Muscle of leg (tissue), 11 donors: ENCODE results near the gene IFNAR1. TPM values are rescaled to one million over a fixed set of nuclear protein-coding genes. Genes with fewer than 3 reads are reported as not detected.
A peak's percentile ranks its signal among the peaks of the same experiment; 100 is the strongest.

Experiments
- DNase-seq: peaks from one replicate; pipeline ENCODE4 v3.0.0; 2013
- H3K27ac ChIP-seq: one replicate; pipeline ENCODE4 v1.5.1; 2013; ENCODE audit warnings: mild to moderate bottlenecking, low read length, control low read depth
- H3K27me3 ChIP-seq: one replicate; pipeline ENCODE4 v1.6.1; 2013; ENCODE audit warnings: low read length; ENCODE audit not compliant: control insufficient read depth, insufficient read depth
- H3K36me3 ChIP-seq: one replicate; pipeline ENCODE4 v1.6.1; 2013; ENCODE audit warnings: low read length; ENCODE audit not compliant: control insufficient read depth, insufficient read depth
- H3K4me1 ChIP-seq: one replicate; pipeline ENCODE4 v1.6.1; 2013; ENCODE audit warnings: low read length; ENCODE audit not compliant: control insufficient read depth, insufficient read depth
- H3K4me3 ChIP-seq: one replicate; pipeline ENCODE4 v1.5.1; 2013; ENCODE audit warnings: low read length, control low read depth
- H3K9me3 ChIP-seq: replicated peaks from 2 replicates; pipeline ENCODE4 v1.6.1; 2013; ENCODE audit warnings: low read depth, low read length; ENCODE audit not compliant: control insufficient read depth
- WGBS: methylation state at CpG from one replicate; pipeline ENCODE4 v1.1.5; 2013; ENCODE audit warnings: missing lambda C conversion rate; ENCODE audit not compliant: insufficient coverage; 5-methylcytosine and 5-hydroxymethylcytosine counted together
- polyA plus RNA-seq, 8 donors: library from polyadenylated mRNA; unstranded; fragments of 120-200 nt; gene quantifications; one replicate each; pipeline versions ENCODE4 v1.2.1 to v1.2.3, GENCODE V29; 2013; ENCODE audit warnings: inconsistent platforms in 1 of 8, low replicate concordance in 1 of 8; ENCODE audit not compliant: insufficient read length in 8 of 8, insufficient read depth in 1 of 8
- total RNA-seq: library from RNA; stranded (reverse); fragments of 120-200 nt; gene quantifications from one replicate; pipeline ENCODE4 v1.2.4, GENCODE V29; 2013

Gene IFNAR1
- total and polyA plus RNA-seq, 9 donors, result 13.5 to 26.8 (median 20.1) TPM

- Histone ChIP-seq H3K4me3 (no peak overlapping the region), H3K27me3 (no peaks in the 10 kb centered on the region), H3K9me3 (no peaks in the 10 kb centered on the region), H3K27ac (no peak overlapping the region), H3K36me3 (no peaks in the 10 kb centered on the region), H3K4me1 (peaks cover 16% of the 10 kb centered on the region)
- 63% methylated on average over 2 of the region's 6 CpGs for WGBS
- no peak for DNase-seq
These were observed 71.1 kb downstream of the IFNAR1 start for GRCh38 chr21:33395891-33396331.

- peaks cover 16% of the 10 kb centered on the region for H3K4me1 ChIP-seq
- H3K27ac ChIP-seq, result no peak overlapping the region
- H3K36me3 ChIP-seq, result no peaks in the 10 kb centered on the region
- DNase-seq, result no peak
- no peaks in the 10 kb centered on the region for H3K9me3 ChIP-seq
- no peak overlapping the region for H3K4me3 ChIP-seq
- WGBS, result no CpG with 5 or more reads among the region's 6 CpGs
- H3K27me3 ChIP-seq, result no peaks in the 10 kb centered on the region
These were observed 71.7 kb downstream of the IFNAR1 start for GRCh38 chr21:33396436-33396835.

- Histone ChIP-seq H3K36me3 (no peaks in the 10 kb centered on the region), H3K27ac (peak overlapping the region; percentile 20), H3K27me3 (no peaks in the 10 kb centered on the region), H3K4me3 (no peak overlapping the region), H3K9me3 (no peaks in the 10 kb centered on the region), H3K4me1 (peaks cover 16% of the 10 kb centered on the region)
- WGBS, result no CpG with 5 or more reads among the region's 5 CpGs
- DNase-seq, result peak; percentile 39
These were observed 72.2 kb downstream of the IFNAR1 start for GRCh38 chr21:33396951-33397350.

- 80% methylated on average over 1 of the region's 3 CpGs for WGBS
- Histone ChIP-seq H3K4me3 (no peak overlapping the region), H3K9me3 (no peaks in the 10 kb centered on the region), H3K27ac (no peak overlapping the region), H3K4me1 (peaks cover 18% of the 10 kb centered on the region), H3K36me3 (no peaks in the 10 kb centered on the region), H3K27me3 (no peaks in the 10 kb centered on the region)
- DNase-seq, result no peak
These were observed 72.9 kb downstream of the IFNAR1 start for GRCh38 chr21:33397717-33398116.

- H3K27ac ChIP-seq, result no peak overlapping the region
- peaks cover 18% of the 10 kb centered on the region for H3K4me1 ChIP-seq
- H3K36me3 ChIP-seq, result no peaks in the 10 kb centered on the region
- no peak for DNase-seq
- H3K27me3 ChIP-seq, result no peaks in the 10 kb centered on the region
- WGBS, result 98% methylated on average over 4 of the region's 5 CpGs
- H3K9me3 ChIP-seq, result no peaks in the 10 kb centered on the region
- no peak overlapping the region for H3K4me3 ChIP-seq
These were observed 73.6 kb downstream of the IFNAR1 start for GRCh38 chr21:33398361-33398760.

GRCh38 chr21:33401630-33401992 is 76.8 kb downstream of the IFNAR1 start:
- Histone ChIP-seq H3K4me1 (peaks cover 19% of the 10 kb centered on the region), H3K27ac (no peak overlapping the region), H3K36me3 (no peaks in the 10 kb centered on the region), H3K9me3 (no peaks in the 10 kb centered on the region), H3K27me3 (no peaks in the 10 kb centered on the region), H3K4me3 (no peak overlapping the region)
- 80% methylated on average over 1 of the region's 6 CpGs for WGBS
- peak; percentile 37 for DNase-seq

- WGBS, result 31% methylated on average over 29 of the region's 45 CpGs
- H3K27me3 ChIP-seq, result no peaks in the 10 kb centered on the region
- H3K4me1 ChIP-seq, result peaks cover 14% of the 10 kb centered on the region
- H3K36me3 ChIP-seq, result no peaks in the 10 kb centered on the region
- peak overlapping the region; percentile 85 for H3K27ac ChIP-seq
- peak overlapping the region; percentile 50 for H3K4me3 ChIP-seq
- H3K9me3 ChIP-seq, result no peaks in the 10 kb centered on the region
- peak; percentile 90 for DNase-seq
These were observed 77.5 kb downstream of the IFNAR1 start for GRCh38 chr21:33402001-33402979.

GRCh38 chr21:33403128-33403785 is 78.5 kb downstream of the IFNAR1 start, which contains the start of gene IFNGR2:
TSS of gene IFNGR2 (plus strand) at chr21:33403413. CDS start at chr21:33403544, 131 bp downstream.
- peak; percentile 79 for DNase-seq
- peaks cover 14% of the 10 kb centered on the region for H3K4me1 ChIP-seq
- WGBS, result under 1% methylated on average over 78 of the region's 89 CpGs

GRCh38 chr21:33403786-33404585 is 79.2 kb downstream of the IFNAR1 start:
- Histone ChIP-seq H3K27ac (peak overlapping the region; percentile 95), H3K4me3 (peak overlapping the region; percentile 87), H3K36me3 (no peaks in the 10 kb centered on the region), H3K27me3 (no peaks in the 10 kb centered on the region), H3K9me3 (no peaks in the 10 kb centered on the region), H3K4me1 (peaks cover 14% of the 10 kb centered on the region)
- 1% methylated on average over 41 of the region's 47 CpGs for whole genome bisulfite sequencing
- peak; percentile 82 for DNase-seq

More at GRCh38 chr21:33403128-33403785, 78.5 kb downstream of the IFNAR1 start, which contains the start of gene IFNGR2:
- peak within 1 kb of the TSS; percentile 87 for H3K4me3 ChIP-seq
- no peaks in the 10 kb centered on the region for H3K27me3 ChIP-seq
- no peaks in the 10 kb centered on the region for H3K36me3 ChIP-seq
- peak within 1 kb of the TSS; percentile 95 for H3K27ac ChIP-seq
- H3K9me3 ChIP-seq, result no peaks in the 10 kb centered on the region
